Amygdala (tissue), 56 donors: ENCODE measurements around the gene SAMHD1.
"Not testable (repeated sequence)": the region's sequence is repeated elsewhere in the genome, so short reads cannot be mapped to it uniquely, and the experiment has no call there.

Experiments used
- DNase-seq, 56 donors: peaks; one replicate each; lab custom pipeline; 2025; lab: John Stamatoyannopoulos, UW

The SAMHD1 gene

DNA sequence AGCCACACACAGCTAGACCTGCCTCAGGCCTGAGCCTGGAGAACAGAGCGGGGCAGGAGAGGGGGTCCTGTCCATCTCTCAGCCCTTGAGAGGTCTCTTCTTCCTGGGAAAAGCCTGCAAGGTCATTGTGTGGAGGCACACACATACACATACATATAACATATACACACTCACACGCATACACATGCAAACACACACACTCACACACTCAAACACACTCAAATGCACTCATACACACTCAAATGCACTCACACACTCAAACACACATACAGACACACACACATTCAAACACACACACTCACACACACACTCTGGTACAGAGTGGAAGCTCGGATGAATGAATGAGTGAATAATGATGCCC lies 75.1 kb downstream of the SAMHD1 start:
- DNase-seq, result no peak

GRCh38 chr20:36875702-36876472 lies 75.6 kb downstream of the SAMHD1 start, which contains the start of gene TLDC2:
TLDC2 (plus strand) TSS chr20:36876138; CDS start chr20:36876175, 37 bp downstream.
- DNase-seq, result no peak

- DNase-seq, result not testable (repeated sequence)
These were observed 76.4 kb downstream of the SAMHD1 start for GRCh38 chr20:36875093-36875492.

- no peak for DNase-seq
These were observed 77.9 kb downstream of the SAMHD1 start for GRCh38 chr20:36873498-36874189.

- no peak for DNase-seq
These were observed 78.7 kb downstream of the SAMHD1 start for GRCh38 chr20:36872852-36873251.

GRCh38 chr20:36871640-36872570 lies 79.6 kb downstream of the SAMHD1 start:
- DNase-seq, result no peak

DNA sequence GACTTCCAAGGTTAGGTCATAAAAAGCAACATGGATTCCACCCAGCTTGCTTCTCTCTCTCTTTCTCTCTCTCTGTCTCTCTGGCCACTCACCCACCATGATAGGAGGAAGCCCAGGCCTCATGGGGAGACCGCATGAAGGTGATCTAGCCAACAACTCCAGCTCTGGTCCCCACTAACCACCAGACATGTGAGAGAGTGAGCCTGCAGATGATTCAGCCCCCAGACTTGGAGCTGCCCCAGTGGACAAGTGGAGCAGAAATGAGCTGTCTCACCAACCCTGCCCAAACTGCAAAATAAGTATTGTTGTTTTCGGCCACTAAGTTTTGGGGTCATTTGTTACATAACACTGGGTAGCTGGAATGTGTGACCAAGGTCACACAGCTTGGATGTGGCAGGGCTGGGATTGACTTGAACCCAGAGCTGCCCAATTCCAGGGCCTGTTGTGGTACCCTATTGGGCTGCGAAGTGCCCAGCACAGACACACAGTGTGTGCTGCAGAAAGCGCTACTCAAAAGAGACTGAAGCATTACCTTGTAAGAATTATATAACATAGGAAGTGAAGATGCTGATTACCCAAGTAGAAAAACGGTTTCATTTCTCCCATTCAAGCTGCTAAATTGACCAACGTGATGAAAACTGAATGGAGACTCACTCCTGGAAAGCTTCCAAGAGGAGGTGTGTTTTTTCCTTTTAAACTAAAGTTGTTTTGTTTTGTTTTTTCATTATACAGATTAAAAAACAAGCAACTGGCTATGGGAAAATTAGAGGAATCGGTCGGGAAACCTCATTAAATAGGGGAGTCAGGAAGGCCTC lies 84.6 kb downstream of the SAMHD1 start:
- peak in 2 of 56 donors; percentile 21 to 24 for DNase-seq

- DNase-seq, result no peak
These were observed 85.3 kb downstream of the SAMHD1 start for GRCh38 chr20:36866164-36866563.

DNA sequence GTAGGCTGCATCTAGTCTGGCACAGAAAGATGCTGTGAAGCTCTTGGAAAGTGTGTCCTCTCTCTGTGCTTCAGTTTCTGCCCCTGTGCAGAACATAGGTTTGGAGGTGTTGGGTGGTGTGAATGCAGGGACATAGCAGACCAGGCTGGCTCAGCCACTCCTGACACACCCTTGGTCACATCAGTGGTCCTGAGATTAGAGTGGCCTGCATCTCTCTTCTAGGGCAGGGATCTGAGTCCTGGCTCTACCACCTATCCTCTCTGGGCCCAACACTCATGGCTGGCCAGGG lies 85.7 kb downstream of the SAMHD1 start:
- DNase-seq, result no peak

- no peak for DNase-seq
These were observed 86.2 kb downstream of the SAMHD1 start for GRCh38 chr20:36865076-36865860.

- DNase-seq, result peak in 4 of 56 donors; percentile 49 to 66 (median 54)
These were observed 88.4 kb downstream of the SAMHD1 start for GRCh38 chr20:36862857-36863668.

DNA sequence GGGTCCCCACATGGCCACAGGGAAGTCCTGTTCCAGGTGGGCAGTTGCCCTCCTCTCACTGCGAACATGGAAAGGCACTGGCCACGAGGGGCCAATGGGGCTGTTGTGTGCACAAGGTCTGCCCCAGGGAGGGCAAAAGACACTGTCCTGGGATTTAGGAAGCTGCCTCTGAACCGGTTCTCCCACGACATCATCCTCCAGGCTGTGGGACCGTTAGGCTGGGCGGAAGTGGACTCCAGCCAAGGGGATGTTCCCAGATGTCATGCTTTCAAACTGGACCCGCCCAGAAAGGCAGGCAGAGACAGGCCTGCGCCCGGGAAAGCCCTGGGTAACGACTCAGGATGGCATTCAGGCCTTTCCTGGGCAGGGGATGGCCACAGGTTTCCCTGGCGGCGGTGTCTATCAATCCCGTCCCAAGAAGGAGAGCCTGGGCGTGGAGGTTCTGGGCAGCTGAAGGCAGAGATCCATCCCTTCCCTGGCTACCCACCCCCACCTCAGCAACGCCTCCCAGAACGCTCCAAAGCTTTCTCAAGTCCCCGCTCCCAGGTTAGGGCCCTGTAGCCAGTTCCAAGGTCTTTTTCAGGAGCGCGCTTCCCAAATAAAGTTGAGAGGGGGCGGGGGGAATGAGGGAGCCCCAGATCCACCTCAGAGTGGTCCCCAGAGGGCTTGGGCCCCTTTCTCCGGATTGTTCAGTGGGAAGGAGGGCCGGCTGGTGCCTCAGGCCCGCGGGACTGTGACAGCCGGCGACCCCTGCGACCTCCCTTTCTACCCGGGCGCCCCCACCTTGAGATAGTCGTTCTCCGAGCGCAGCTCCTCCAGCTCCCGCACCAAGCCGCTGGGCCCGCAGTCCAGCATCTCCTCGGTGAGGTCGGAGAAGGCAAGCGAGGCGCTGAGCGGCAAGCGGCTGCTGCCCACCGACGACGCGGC lies 89.4 kb downstream of the SAMHD1 start:
- peak in 55 of 56 donors; percentile 35 to 89 (median 69) for DNase-seq

- DNase-seq, result peak in 7 of 56 donors; percentile 18 to 62 (median 45)
These were observed 90.0 kb downstream of the SAMHD1 start for GRCh38 chr20:36861625-36861874.

DNA sequence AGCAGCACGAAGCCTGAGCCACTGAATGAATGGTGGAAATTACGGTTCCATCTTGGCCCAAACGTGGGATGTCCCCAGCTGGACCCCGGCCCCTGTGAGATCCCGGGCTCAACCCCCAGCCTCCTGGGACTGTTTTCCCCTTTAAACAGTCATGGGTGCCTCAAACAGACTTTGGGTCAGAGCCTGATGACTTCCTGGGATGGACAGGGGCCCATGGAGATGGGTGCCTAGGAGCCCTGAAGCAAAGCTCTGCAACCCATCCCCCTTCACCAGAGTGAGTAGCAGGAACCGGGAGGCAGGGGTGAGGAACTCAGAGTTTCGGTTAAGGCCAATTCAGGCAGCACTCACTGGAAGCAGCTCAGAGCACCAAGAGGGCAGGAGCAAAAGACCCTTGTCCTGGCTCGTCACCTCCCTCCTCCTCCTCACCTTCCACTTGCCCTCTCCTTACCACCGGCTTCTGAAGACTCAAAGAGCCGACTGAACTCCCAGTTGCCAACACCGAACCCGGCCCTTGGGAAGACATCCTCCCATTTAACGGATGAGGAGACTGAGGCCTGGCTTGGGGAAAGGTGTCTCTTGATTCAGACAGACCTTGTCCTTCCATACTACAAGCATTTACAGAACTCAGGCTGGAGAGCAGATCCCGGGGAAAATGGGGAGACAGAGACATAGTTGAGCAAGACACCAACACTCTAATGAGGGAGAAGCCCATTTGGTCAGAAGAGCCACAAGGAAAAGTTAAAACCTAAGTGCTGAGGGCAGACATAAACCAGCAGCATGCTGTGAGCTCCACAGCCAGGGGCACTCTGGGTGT lies 90.5 kb downstream of the SAMHD1 start:
- DNase-seq, result peak in 2 of 56 donors; percentile 20 to 24

DNA sequence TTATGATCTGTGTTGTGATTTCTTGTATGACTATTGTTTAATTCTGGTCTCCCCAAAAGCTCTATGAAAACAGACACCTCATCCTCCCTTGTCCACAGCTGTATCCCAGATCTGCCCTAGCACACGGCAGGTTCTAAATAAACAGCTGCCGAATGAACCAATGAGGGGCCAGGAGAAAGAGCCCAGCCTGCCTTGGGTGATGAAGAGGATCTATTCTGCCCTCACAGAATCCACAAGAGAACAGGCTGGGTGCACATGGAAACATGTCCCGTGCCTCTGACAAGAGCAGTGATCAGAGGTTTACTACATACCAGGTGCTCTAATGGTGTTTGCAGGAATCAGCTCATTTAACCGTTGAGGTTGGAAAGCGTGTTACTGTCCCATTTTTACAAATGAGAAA lies 91.2 kb downstream of the SAMHD1 start:
- DNase-seq, result no peak

- peak in 1 of 56 donors; percentile 6 for DNase-seq
These were observed 91.7 kb downstream of the SAMHD1 start for GRCh38 chr20:36859700-36860330.

GRCh38 chr20:36859282-36859555 lies 92.3 kb downstream of the SAMHD1 start:
- no peak for DNase-seq
